Tibial nerve (tissue), 4 donors: ENCODE data around the gene PHYH. TPM values are rescaled to one million over a fixed set of nuclear protein-coding genes. Genes with fewer than 3 reads are reported as not detected.
"Not testable (repeated sequence)": the region's sequence is repeated elsewhere in the genome, so short reads cannot be mapped to it uniquely, and the experiment has no call there.

Experiments used
- DNase-seq, 2 donors: peaks; one replicate each; pipeline ENCODE4 v3.0.0-alpha.2; 2019; ENCODE audit warnings: low spot score in 2 of 2
- H3K27ac ChIP-seq, 4 donors: fragments of 200-600 bp; sonication (generic) in 3 of 4; one replicate each; pipeline ENCODE4 v1.5.1; 2017 to 2019; ENCODE audit warnings: mild to moderate bottlenecking in 1 of 4
- H3K27me3 ChIP-seq, 2 donors: fragments of 200-600 bp; sonication (generic) in 1 of 2; one replicate each; pipeline versions ENCODE4 v1.5.1 to v1.6.0; 2017 to 2019
- H3K36me3 ChIP-seq, 3 donors: fragments of 200-600 bp; sonication (generic); one replicate each; pipeline ENCODE4 v1.5.1; 2018 to 2019
- H3K4me1 ChIP-seq, 4 donors: fragments of 200-600 bp; sonication (generic) in 3 of 4; one replicate each; pipeline ENCODE4 v1.5.1; 2017 to 2019
- H3K4me3 ChIP-seq, 4 donors: fragments of 200-600 bp; sonication (generic) in 3 of 4; one replicate each; pipeline ENCODE4 v1.5.1; 2017 to 2019; ENCODE audit warnings: mild to moderate bottlenecking in 1 of 4, moderate library complexity in 1 of 4
- H3K9me3 ChIP-seq, 4 donors: fragments of 200-600 bp; sonication (generic) in 3 of 4; one replicate each; pipeline ENCODE4 v1.5.1; 2017 to 2019
- CTCF ChIP-seq, 5 experiments: fragments of 200-600 bp in 3 of 5; fragments of 450-650 bp in 2 of 5; sonication (generic) in 3 of 5; IDR thresholded peaks; one replicate each; pipeline ENCODE4 v1.5.1; 2016 to 2019; ENCODE audit warnings: antibody characterized with exemption in 5 of 5, mild to moderate bottlenecking in 3 of 5, moderate library complexity in 2 of 5
- EP300 ChIP-seq, 2 donors: sonication (generic); formaldehyde crosslinking; IDR thresholded peaks; one replicate each; pipeline ENCODE4 v1.6.1; 2017; ENCODE audit warnings: antibody characterized with exemption in 2 of 2, mild to moderate bottlenecking in 1 of 2
- POLR2A ChIP-seq, 2 donors: fragments of 450-650 bp; IDR thresholded peaks; one replicate each; pipeline ENCODE4 v1.6.1; 2017; ENCODE audit warnings: antibody characterized with exemption in 2 of 2, mild to moderate bottlenecking in 2 of 2, moderate library complexity in 2 of 2
- WGBS, 2 donors: methylation state at CpG; one replicate each; pipeline ENCODE4 v1.1.5; 2018; 5-methylcytosine and 5-hydroxymethylcytosine counted together
- total RNA-seq, 4 donors: library from RNA; depleted of rRNA; stranded (reverse); fragments of >200 nt; gene quantifications; one replicate each; pipeline ENCODE4 v1.1.0, GENCODE V29; 2016

The PHYH gene
- total RNA-seq, 4 donors from 2014 or later = 14.1 to 40.9 (median 32.5) TPM

DNA sequence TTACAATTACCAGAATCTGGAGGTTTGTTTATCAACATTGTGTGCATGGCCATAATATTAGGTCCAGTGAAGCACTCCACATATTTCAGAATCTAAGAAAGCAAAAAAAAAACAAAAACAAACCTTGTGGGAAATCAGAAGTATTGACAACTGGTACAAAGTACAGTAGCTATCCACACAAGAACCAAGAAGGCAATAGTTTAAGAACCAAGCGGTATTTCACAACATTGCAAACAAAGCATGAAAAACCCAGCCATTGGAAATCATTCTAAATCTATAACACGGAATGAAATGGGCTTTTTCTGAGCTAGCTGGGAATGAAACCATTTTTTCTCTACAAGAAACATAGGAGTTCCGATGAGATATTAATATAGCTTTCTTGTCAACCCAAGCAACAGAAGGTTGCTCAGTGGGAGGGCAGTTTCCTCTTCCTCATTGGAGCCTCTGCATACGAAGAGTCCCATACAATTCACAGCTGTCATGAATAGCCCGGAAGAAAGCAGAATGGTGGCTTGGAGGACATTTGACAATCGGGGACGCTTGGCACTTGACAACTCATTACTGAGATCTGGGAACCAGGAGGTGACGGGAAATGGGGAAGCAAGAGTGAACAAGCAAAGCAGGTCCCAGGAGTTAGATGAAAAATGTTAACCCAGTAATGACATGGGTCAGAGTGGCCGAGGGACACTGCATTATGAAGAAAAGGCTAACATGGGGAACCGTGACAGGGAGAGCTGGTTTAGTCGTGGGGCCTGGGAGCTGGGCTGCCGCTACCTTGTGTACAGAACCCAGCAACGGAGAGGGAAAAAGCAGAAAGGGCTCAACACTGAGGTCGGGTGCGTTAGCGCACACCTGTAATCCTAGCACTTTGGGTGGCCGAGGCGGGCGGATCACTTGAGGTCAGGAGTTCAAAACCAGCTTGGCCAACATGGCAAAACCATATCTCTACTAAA lies 7.8 kb downstream of the PHYH start:
- Histone ChIP-seq H3K9me3 (no peaks in the 10 kb centered on the region), H3K4me1 (no peaks in the 10 kb centered on the region), H3K27me3 (no peaks in the 10 kb centered on the region), H3K27ac (no peak overlapping the region), H3K36me3 (peaks cover 0 to 71% (median 5%) of the 10 kb centered on the region in 3 donors), H3K4me3 (no peak overlapping the region)
- no peak for DNase-seq
- 91 to 94% methylated on average over 19 of the region's 19 CpGs for WGBS, 2 donors
- TF ChIP-seq CTCF (IDR thresholded peaks at IDR 0.05) = no peak
- no peak for TF ChIP-seq POLR2A (IDR thresholded peaks at IDR 0.05)
- TF ChIP-seq EP300 (IDR thresholded peaks at IDR 0.05) = no peak

GRCh38 chr10:13291061-13291460 lies 8.8 kb downstream of the PHYH start:
- DNase-seq = no peak
- no peak for TF ChIP-seq EP300 (IDR thresholded peaks at IDR 0.05)
- no peak for TF ChIP-seq CTCF (IDR thresholded peaks at IDR 0.05)
- TF ChIP-seq POLR2A (IDR thresholded peaks at IDR 0.05) = no peak
- H3K27me3 ChIP-seq = no peaks in the 10 kb centered on the region
- H3K27ac ChIP-seq = no peak overlapping the region
- H3K4me1 ChIP-seq = no peaks in the 10 kb centered on the region
- H3K36me3 ChIP-seq = peaks cover 0 to 80% (median 5%) of the 10 kb centered on the region in 3 donors
- no peaks in the 10 kb centered on the region for H3K9me3 ChIP-seq
- 91 to 92% methylated on average over 4 of the region's 4 CpGs for WGBS, 2 donors
- H3K4me3 ChIP-seq = no peak overlapping the region

DNA sequence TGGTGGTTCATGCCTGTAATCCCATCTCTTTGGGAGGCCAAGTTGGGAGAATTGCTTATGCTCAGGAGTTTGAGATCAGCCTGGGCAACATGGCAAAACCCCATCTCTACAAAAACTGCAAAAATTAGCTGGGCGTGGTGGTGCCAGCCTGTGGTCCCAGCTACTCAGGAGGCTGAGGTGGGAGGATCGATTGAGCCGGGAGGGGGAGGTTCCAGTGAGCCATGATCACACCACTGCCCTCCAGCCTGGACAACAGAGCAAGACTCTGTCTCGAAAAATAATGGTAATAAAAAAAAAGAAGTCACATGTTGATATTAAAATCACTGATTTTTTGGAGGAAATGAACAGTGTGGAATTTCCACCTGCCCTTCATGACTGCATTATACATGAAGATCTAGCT lies 15.8 kb downstream of the PHYH start:
- no peak for DNase-seq
- H3K27ac ChIP-seq = no peak overlapping the region
- 90 to 95% methylated on average over 4 of the region's 4 CpGs for WGBS, 2 donors
- no peaks in the 10 kb centered on the region for H3K27me3 ChIP-seq
- H3K4me1 ChIP-seq = no peaks in the 10 kb centered on the region
- no peak overlapping the region for H3K4me3 ChIP-seq
- no peaks in the 10 kb centered on the region for H3K9me3 ChIP-seq
- TF ChIP-seq EP300 (IDR thresholded peaks at IDR 0.05) (no peak), POLR2A (IDR thresholded peaks at IDR 0.05) (no peak), CTCF (IDR thresholded peaks at IDR 0.05) (no peak)
- peaks cover 0 to 93% (median 5%) of the 10 kb centered on the region in 3 donors for H3K36me3 ChIP-seq

GRCh38 chr10:13282348-13282747 lies 17.5 kb downstream of the PHYH start:
- H3K27ac ChIP-seq, DNase-seq: not testable (repeated sequence)
- 91 to 93% methylated on average over 6 of the region's 6 CpGs for WGBS, 2 donors

GRCh38 chr10:13276749-13277365 lies 23.0 kb downstream of the PHYH start:
- no peak overlapping the region for H3K4me3 ChIP-seq
- H3K27ac ChIP-seq = no peak overlapping the region
- peaks cover 0 to 13% (median 4%) of the 10 kb centered on the region in 4 donors for H3K4me1 ChIP-seq
- H3K9me3 ChIP-seq = no peaks in the 10 kb centered on the region
- no peaks in the 10 kb centered on the region for H3K27me3 ChIP-seq
- DNase-seq = peak in 1 of 2 donors; percentile 19
- WGBS, 2 donors = 45% methylated on average over 4 of the region's 4 CpGs
- TF ChIP-seq POLR2A (IDR thresholded peaks at IDR 0.05) (no peak), EP300 (IDR thresholded peaks at IDR 0.05) (no peak), CTCF (IDR thresholded peaks at IDR 0.05) (no peak)
- peaks cover 0 to 44% (median 5%) of the 10 kb centered on the region in 3 donors for H3K36me3 ChIP-seq

More at GRCh38 chr10:13282348-13282747, 17.5 kb downstream of the PHYH start:
- H3K9me3 ChIP-seq, H3K4me1 ChIP-seq, H3K4me3 ChIP-seq, H3K27me3 ChIP-seq: not testable (repeated sequence)
- H3K36me3 ChIP-seq = peaks cover 0 to 95% (median 5%) of the 10 kb centered on the region in 3 donors

GRCh38 chr10:13276146-13276545 lies 23.7 kb downstream of the PHYH start:
- peaks cover 0 to 20% (median 4%) of the 10 kb centered on the region in 4 donors for H3K4me1 ChIP-seq
- H3K27ac ChIP-seq, H3K9me3 ChIP-seq, H3K27me3 ChIP-seq, DNase-seq, H3K4me3 ChIP-seq: not testable (repeated sequence)
- H3K36me3 ChIP-seq = peaks cover 0 to 37% (median 5%) of the 10 kb centered on the region in 3 donors
- WGBS, 2 donors = 96 to 97% methylated on average over 11 of the region's 11 CpGs
